Mesenchymal stem cell (in vitro differentiated cells and primary cell): ENCODE data around the gene ARHGEF2.

ENCODE experiments used
- DNase-seq: peaks from one replicate; pipeline ENCODE4 v3.0.0-alpha.2; 2013
- H2AFZ ChIP-seq: one replicate; pipeline ENCODE4 v1.6.1; 2013; ENCODE audit warnings: low read depth, mild to moderate bottlenecking, control low read depth, inconsistent platforms, low read length, moderate library complexity
- H2AK5ac ChIP-seq: 2 replicates; pipeline ENCODE4 v1.6.1; 2013; ENCODE audit warnings: low read length, moderate library complexity, mild to moderate bottlenecking, inconsistent platforms; ENCODE audit not compliant: severe bottlenecking
- H2BK120ac ChIP-seq: one replicate; pipeline ENCODE4 v1.6.1; 2013; ENCODE audit warnings: low read depth, mild to moderate bottlenecking, inconsistent platforms, low read length, moderate library complexity
- H2BK12ac ChIP-seq, 2 experiments: one replicate each; pipeline ENCODE4 v1.6.1; 2013; ENCODE audit warnings: inconsistent platforms in 2 of 2, low read length in 2 of 2, mild to moderate bottlenecking in 2 of 2, moderate library complexity in 2 of 2, control low read depth in 1 of 2
- H2BK15ac ChIP-seq: one replicate; pipeline ENCODE4 v1.6.1; 2013; ENCODE audit warnings: mild to moderate bottlenecking, low read depth, inconsistent platforms; ENCODE audit not compliant: poor library complexity, severe bottlenecking
- H2BK5ac ChIP-seq: 2 replicates; pipeline ENCODE4 v1.6.1; 2013; ENCODE audit warnings: low read depth, mild to moderate bottlenecking, low read length, control low read depth, inconsistent platforms; ENCODE audit not compliant: poor library complexity, severe bottlenecking
- H3K14ac ChIP-seq, 2 experiments: one replicate each; pipeline ENCODE4 v1.6.1; 2013; ENCODE audit warnings: inconsistent platforms in 2 of 2, low read length in 2 of 2, control low read depth in 1 of 2, mild to moderate bottlenecking in 1 of 2, moderate library complexity in 1 of 2
- H3K18ac ChIP-seq, 2 experiments: one replicate each; pipeline ENCODE4 v1.6.1; 2013; ENCODE audit warnings: inconsistent platforms in 2 of 2, low read length in 2 of 2, control low read depth in 1 of 2, low read depth in 1 of 2, mild to moderate bottlenecking in 1 of 2
- H3K23ac ChIP-seq, 2 experiments: one replicate each; pipeline ENCODE4 v1.6.1; 2013; ENCODE audit warnings: inconsistent platforms in 2 of 2, low read length in 2 of 2, mild to moderate bottlenecking in 2 of 2, moderate library complexity in 2 of 2, control low read depth in 1 of 2
- H3K27ac ChIP-seq: 2 replicates; pipeline ENCODE4 v1.5.1; 2013; ENCODE audit warnings: mild to moderate bottlenecking, moderate library complexity, low read length, control low read depth, inconsistent platforms; ENCODE audit not compliant: poor library complexity, severe bottlenecking
- H3K27me3 ChIP-seq, 2 experiments: 2 replicates each; pipeline versions ENCODE4 v1.6.1 to v1.7.0; 2013; ENCODE audit warnings: low read length in 2 of 2, mild to moderate bottlenecking in 2 of 2, moderate library complexity in 2 of 2, control low read depth in 1 of 2, inconsistent platforms in 1 of 2; ENCODE audit not compliant: control insufficient read depth in 1 of 2, insufficient read depth in 1 of 2
- H3K36me3 ChIP-seq, 2 experiments: 2 replicates each; pipeline versions ENCODE4 v1.6.1 to v1.7.0; 2013; ENCODE audit warnings: low read length in 2 of 2, control low read depth in 1 of 2, inconsistent platforms in 1 of 2, low read depth in 1 of 2, mild to moderate bottlenecking in 1 of 2; ENCODE audit not compliant: insufficient read depth in 2 of 2, control insufficient read depth in 1 of 2
- H3K4ac ChIP-seq, 2 experiments: one replicate each; pipeline ENCODE4 v1.6.1; 2013; ENCODE audit warnings: inconsistent platforms in 2 of 2, low read length in 2 of 2, mild to moderate bottlenecking in 2 of 2, moderate library complexity in 2 of 2, control low read depth in 1 of 2, low read depth in 1 of 2
- H3K4me1 ChIP-seq: 2 replicates; pipeline ENCODE4 v1.6.1; 2013; ENCODE audit warnings: low read depth, low read length, control low read depth; ENCODE audit not compliant: control insufficient read depth, insufficient read depth
- H3K4me2 ChIP-seq: 2 replicates; pipeline ENCODE4 v1.6.1; 2013; ENCODE audit warnings: low read length, mild to moderate bottlenecking, inconsistent platforms; ENCODE audit not compliant: poor library complexity, severe bottlenecking
- H3K4me3 ChIP-seq, 2 experiments: 2 replicates each; pipeline versions ENCODE4 v1.5.1 to v1.7.0; 2013; ENCODE audit warnings: low read length in 2 of 2, mild to moderate bottlenecking in 2 of 2, control low read depth in 1 of 2, low read depth in 1 of 2; ENCODE audit not compliant: insufficient read depth in 1 of 2
- H3K79me1 ChIP-seq: replicated peaks from 2 replicates; pipeline ENCODE4 v1.6.1; 2013; ENCODE audit warnings: mild to moderate bottlenecking, control low read depth, low read length, inconsistent platforms; ENCODE audit not compliant: poor library complexity, severe bottlenecking
- H3K9ac ChIP-seq: 2 replicates; pipeline ENCODE4 v1.7.0; 2013; ENCODE audit warnings: mild to moderate bottlenecking, low read length, moderate library complexity
- H3K9me3 ChIP-seq: 2 replicates; pipeline ENCODE4 v1.7.0; 2013; ENCODE audit warnings: mild to moderate bottlenecking, low read length; ENCODE audit not compliant: control insufficient read depth
- H4K8ac ChIP-seq: one replicate; pipeline ENCODE4 v1.6.1; 2013; ENCODE audit warnings: inconsistent platforms, mild to moderate bottlenecking, low read length, moderate library complexity
- H4K91ac ChIP-seq: one replicate; pipeline ENCODE4 v1.6.1; 2013; ENCODE audit warnings: mild to moderate bottlenecking, low read length, inconsistent platforms
- WGBS: methylation state at CpG from one replicate; pipeline ENCODE4 v1.1.7; 2013; ENCODE audit warnings: mixed read lengths; 5-methylcytosine and 5-hydroxymethylcytosine counted together

Gene ARHGEF2

GRCh38 chr1:155962599-155963211, 15.6 kb downstream of the ARHGEF2 start:
- 91% methylated on average over 18 of the region's 18 CpGs for WGBS
- no peak overlapping the region for H2AFZ ChIP-seq

DNA sequence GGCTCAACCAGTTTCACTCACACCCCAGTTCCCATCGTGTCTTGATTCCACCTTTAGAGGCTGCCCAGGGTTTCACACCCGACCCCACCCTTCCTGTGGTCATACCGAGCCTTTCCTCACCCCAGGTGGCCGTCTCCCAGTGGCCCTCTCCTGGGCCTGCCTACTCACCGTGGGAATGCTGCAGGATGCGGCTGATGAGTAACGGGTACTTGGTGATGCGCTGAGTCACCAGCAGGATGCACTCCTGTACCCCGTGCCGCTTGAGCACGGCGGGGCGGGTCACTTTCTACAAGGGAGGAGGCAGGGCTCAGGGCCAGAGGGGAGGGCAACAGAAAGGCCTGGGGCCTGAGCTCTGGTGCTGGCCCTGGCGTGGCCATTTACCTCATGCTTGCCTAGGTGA, 16.4 kb downstream of the ARHGEF2 start:
- Histone ChIP-seq H3K4me2 (no peak overlapping the region), H4K8ac (peak overlapping the region; percentile 65), H2BK120ac (no peak overlapping the region), H3K79me1 (peaks cover 25% of the 10 kb centered on the region), H2AK5ac (peak overlapping the region; percentile 4), H2BK12ac (peak overlapping the region in 1 of 2 experiments; percentile 37), H3K18ac (peak overlapping the region; percentile 49 to 62), H3K9me3 (no peaks in the 10 kb centered on the region), H2BK15ac (no peak overlapping the region), H3K27me3 (no peaks in the 10 kb centered on the region), H4K91ac (peak overlapping the region; percentile 25), H3K23ac (peak overlapping the region in 1 of 2 experiments; percentile 78), H2BK5ac (no peak overlapping the region), H3K36me3 (peaks cover 77 to 94% of the 10 kb centered on the region in 2 experiments), H2AFZ (no peak overlapping the region), H3K4me1 (peaks cover 17% of the 10 kb centered on the region), H3K14ac (no peak overlapping the region), H3K4ac (peak overlapping the region in 1 of 2 experiments; percentile 13), H3K27ac (peak overlapping the region; percentile 13), H3K9ac (peak overlapping the region; percentile 58), H3K4me3 (no peak overlapping the region)
- peak; percentile 93 for DNase-seq
- 6% methylated on average over 14 of the region's 14 CpGs for WGBS

More at GRCh38 chr1:155962599-155963211, 15.6 kb downstream of the ARHGEF2 start:
- H3K18ac ChIP-seq: peak overlapping the region in 1 of 2 experiments; percentile 8
- no peak overlapping the region for H2BK120ac ChIP-seq
- H3K9ac ChIP-seq: peak overlapping the region; percentile 16
- H2BK5ac ChIP-seq: no peak overlapping the region
- H3K4me3 ChIP-seq: no peak overlapping the region
- no peak overlapping the region for H4K8ac ChIP-seq
- H4K91ac ChIP-seq: no peak overlapping the region
- H3K4me2 ChIP-seq: no peak overlapping the region
- peaks cover 79 to 94% of the 10 kb centered on the region in 2 experiments for H3K36me3 ChIP-seq
- H3K14ac ChIP-seq: peak overlapping the region in 1 of 2 experiments; percentile 26
- peaks cover 32% of the 10 kb centered on the region for H3K79me1 ChIP-seq
- no peak overlapping the region for H3K4ac ChIP-seq
- peaks cover 22% of the 10 kb centered on the region for H3K4me1 ChIP-seq
- H2AK5ac ChIP-seq: peak overlapping the region; percentile 5
- H3K27me3 ChIP-seq: no peaks in the 10 kb centered on the region
- H2BK12ac ChIP-seq: peak overlapping the region in 1 of 2 experiments; percentile 34
- peak overlapping the region; percentile 13 for H3K27ac ChIP-seq
- DNase-seq: no peak
- no peak overlapping the region for H2BK15ac ChIP-seq
- H3K9me3 ChIP-seq: no peaks in the 10 kb centered on the region
- H3K23ac ChIP-seq: peak overlapping the region in 1 of 2 experiments; percentile 53

GRCh38 chr1:155960081-155960745, 18.1 kb downstream of the ARHGEF2 start:
- peaks cover 18% of the 10 kb centered on the region for H3K79me1 ChIP-seq
- no peak overlapping the region for H2BK12ac ChIP-seq
- H2BK120ac ChIP-seq: no peak overlapping the region
- H3K27ac ChIP-seq: no peak overlapping the region
- no peak overlapping the region for H2BK15ac ChIP-seq
- H3K14ac ChIP-seq: no peak overlapping the region
- H3K4ac ChIP-seq: no peak overlapping the region
- H3K23ac ChIP-seq: no peak overlapping the region
- no peak overlapping the region for H4K91ac ChIP-seq
- no peak overlapping the region for H4K8ac ChIP-seq
- WGBS: 100% methylated on average over 1 of the region's 3 CpGs
- no peak overlapping the region for H2AFZ ChIP-seq
- peaks cover 17% of the 10 kb centered on the region for H3K4me1 ChIP-seq
- no peak overlapping the region for H3K4me2 ChIP-seq
- no peak overlapping the region for H3K4me3 ChIP-seq
- H3K36me3 ChIP-seq: peaks cover 73 to 93% of the 10 kb centered on the region in 2 experiments
- no peak overlapping the region for H3K18ac ChIP-seq
- H3K9ac ChIP-seq: peak overlapping the region; percentile 70
- no peaks in the 10 kb centered on the region for H3K27me3 ChIP-seq
- no peak for DNase-seq
- no peak overlapping the region for H2AK5ac ChIP-seq
- H2BK5ac ChIP-seq: no peak overlapping the region
- no peaks in the 10 kb centered on the region for H3K9me3 ChIP-seq

DNA sequence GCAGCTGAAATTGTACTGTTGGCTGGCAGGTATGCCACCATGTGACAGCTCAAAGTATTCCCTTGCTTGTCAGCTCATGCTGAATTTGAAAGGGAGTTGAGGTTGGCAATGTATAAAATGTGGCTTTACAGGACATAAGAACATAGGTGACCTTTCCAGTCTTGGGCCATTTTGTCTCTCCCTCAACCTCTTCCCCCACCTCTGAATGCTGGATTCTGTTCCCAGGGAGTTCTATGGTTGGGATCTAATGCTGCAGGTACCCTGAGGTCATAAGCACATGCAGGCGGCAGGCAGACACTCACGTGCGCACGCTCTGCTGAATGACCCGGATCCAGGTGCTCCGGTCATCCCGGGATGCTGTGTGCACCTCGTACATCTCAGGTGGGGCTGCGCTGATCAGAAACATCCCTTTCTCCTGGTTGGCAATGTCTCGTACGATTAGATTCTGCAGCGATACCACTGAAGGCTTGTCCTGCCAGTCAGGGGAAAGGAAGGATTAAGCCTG, 20.9 kb downstream of the ARHGEF2 start:
- Histone ChIP-seq H2BK12ac (no peak overlapping the region), H3K9ac (no peak overlapping the region), H4K91ac (no peak overlapping the region), H3K27me3 (no peaks in the 10 kb centered on the region), H4K8ac (no peak overlapping the region), H3K4me3 (no peak overlapping the region), H2AFZ (no peak overlapping the region), H3K18ac (no peak overlapping the region), H3K9me3 (no peaks in the 10 kb centered on the region), H3K79me1 (peaks cover 20% of the 10 kb centered on the region), H3K36me3 (peaks cover 74 to 94% of the 10 kb centered on the region in 2 experiments), H3K4me2 (no peak overlapping the region), H2AK5ac (no peak overlapping the region), H3K4me1 (peaks cover 11% of the 10 kb centered on the region), H3K4ac (no peak overlapping the region), H2BK120ac (no peak overlapping the region), H2BK15ac (no peak overlapping the region), H3K27ac (no peak overlapping the region), H3K23ac (no peak overlapping the region), H3K14ac (no peak overlapping the region), H2BK5ac (no peak overlapping the region)
- DNase-seq: no peak
- WGBS: 96% methylated on average over 12 of the region's 12 CpGs
